ENCODE measurements around the gene AP2A2. TPM values are rescaled to one million over a fixed set of nuclear protein-coding genes. Genes with fewer than 3 reads are reported as not detected.

Gene AP2A2
- total RNA-seq, 4 donors from 2014 or later = 49.5 to 82.6 (median 72.2) TPM

DNA sequence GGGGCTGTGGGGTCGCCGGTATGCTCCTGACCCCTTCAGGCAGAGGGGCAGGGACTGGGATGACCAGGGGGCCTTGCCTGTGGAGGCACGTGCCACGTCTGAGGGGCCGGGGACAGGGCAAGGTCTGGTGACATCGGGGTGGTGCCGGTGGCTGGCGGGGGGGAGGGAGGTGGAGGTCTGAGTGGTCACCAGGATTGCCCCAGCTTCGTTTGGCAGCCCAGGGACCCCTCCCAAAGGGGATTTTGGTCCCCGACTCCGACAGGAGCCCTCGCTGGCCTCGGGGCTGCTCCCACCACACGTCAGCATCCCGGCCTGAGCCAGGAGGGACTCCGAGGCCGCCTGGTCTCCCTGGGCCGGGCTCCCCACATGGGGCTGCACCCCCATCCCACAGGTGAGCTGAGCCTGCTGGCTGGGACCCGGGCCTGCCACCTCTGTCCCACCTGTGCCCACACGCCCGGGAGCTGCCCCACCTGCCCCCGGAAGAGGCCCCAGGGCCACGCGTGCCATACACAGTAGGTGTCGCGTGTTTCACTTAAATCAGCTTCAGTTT is 111.9 kb downstream of the AP2A2 start:
- WGBS = 77% methylated on average over 18 of the region's 26 CpGs
- no peaks in the 10 kb centered on the region for H3K36me3 ChIP-seq
- H3K4me3 ChIP-seq = no peak overlapping the region
- no peaks in the 10 kb centered on the region for H3K9me3 ChIP-seq
- H3K4me1 ChIP-seq = peaks cover 0 to 7% (median 0%) of the 10 kb centered on the region in 4 donors
- H3K27me3 ChIP-seq = peaks cover 0 to 63% (median 11%) of the 10 kb centered on the region in 4 donors
- H3K27ac ChIP-seq (replicated peaks in 1 of 4) = no peak overlapping the region
- no peak for DNase-seq (ENCODE audit: extremely low spot score)
- TF ChIP-seq CTCF (IDR thresholded peaks at IDR 0.05) (no peak), EP300 (IDR thresholded peaks at IDR 0.05) (no peak), POLR2A (IDR thresholded peaks at IDR 0.05; ENCODE audit: low read depth) (no peak), POLR2AphosphoS5 (IDR thresholded peaks at IDR 0.05) (no peak)
- intact Hi-C loops (cut with DNase I) = no loop called here

DNA sequence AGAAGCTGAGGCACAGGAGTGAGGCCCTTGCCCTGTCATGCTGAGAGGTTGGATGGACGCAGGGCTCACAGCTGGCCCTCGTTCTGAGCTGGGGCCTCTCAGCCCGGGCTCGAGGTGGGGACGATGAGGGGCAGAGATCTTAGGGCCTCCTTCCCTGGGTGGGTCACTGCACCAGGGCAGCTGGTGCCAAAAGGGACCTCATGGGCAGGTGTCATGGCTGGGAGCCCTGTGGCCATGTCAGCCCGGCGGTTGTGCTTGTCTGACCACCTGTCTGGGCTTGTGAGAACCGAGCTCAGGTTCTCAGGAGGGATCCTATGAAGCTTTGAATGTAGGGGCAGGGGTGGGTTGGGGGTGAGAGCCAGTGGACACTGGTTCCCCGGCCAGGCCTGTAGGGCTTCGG is 112.7 kb downstream of the AP2A2 start:
- intact Hi-C loops (cut with DNase I) = no loop called here
- H3K36me3 ChIP-seq = no peaks in the 10 kb centered on the region
- H3K9me3 ChIP-seq = no peaks in the 10 kb centered on the region
- peaks cover 0 to 71% (median 11%) of the 10 kb centered on the region in 4 donors for H3K27me3 ChIP-seq
- TF ChIP-seq POLR2AphosphoS5 (IDR thresholded peaks at IDR 0.05) (no peak), CTCF (IDR thresholded peaks at IDR 0.05) (no peak), POLR2A (IDR thresholded peaks at IDR 0.05; ENCODE audit: low read depth) (no peak), EP300 (IDR thresholded peaks at IDR 0.05) (no peak)
- WGBS = 100% methylated on average over 1 of the region's 10 CpGs
- peaks cover 0 to 7% (median 0%) of the 10 kb centered on the region in 4 donors for H3K4me1 ChIP-seq
- no peak for DNase-seq (ENCODE audit: extremely low spot score)
- H3K27ac ChIP-seq (replicated peaks in 1 of 4) = no peak overlapping the region
- no peak overlapping the region for H3K4me3 ChIP-seq

GRCh38 chr11:1038921-1039320 is 113.3 kb downstream of the AP2A2 start:
- no peak for TF ChIP-seq POLR2A (IDR thresholded peaks at IDR 0.05; ENCODE audit: low read depth)
- no peak for TF ChIP-seq EP300 (IDR thresholded peaks at IDR 0.05)
- no peak for TF ChIP-seq POLR2AphosphoS5 (IDR thresholded peaks at IDR 0.05)
- no peak for TF ChIP-seq CTCF (IDR thresholded peaks at IDR 0.05)
- Histone ChIP-seq H3K27me3 (peaks cover 0 to 74% (median 11%) of the 10 kb centered on the region in 4 donors), H3K4me1 (peaks cover 0 to 7% (median 0%) of the 10 kb centered on the region in 4 donors), H3K36me3 (no peaks in the 10 kb centered on the region), H3K9me3 (no peaks in the 10 kb centered on the region), H3K27ac (replicated peaks in 1 of 4) (no peak overlapping the region), H3K4me3 (no peak overlapping the region)
- 82% methylated on average over 12 of the region's 12 CpGs for WGBS
- no peak for DNase-seq (ENCODE audit: extremely low spot score)
- intact Hi-C loops (cut with DNase I) = no loop called here

GRCh38 chr11:1039481-1040427 is 114.1 kb downstream of the AP2A2 start:
- intact Hi-C loops (cut with DNase I) = no loop called here
- Histone ChIP-seq H3K36me3 (no peaks in the 10 kb centered on the region), H3K27me3 (peaks cover 0 to 72% (median 11%) of the 10 kb centered on the region in 4 donors), H3K4me3 (no peak overlapping the region), H3K9me3 (no peaks in the 10 kb centered on the region), H3K27ac (replicated peaks in 1 of 4) (no peak overlapping the region), H3K4me1 (peaks cover 0 to 1% (median 0%) of the 10 kb centered on the region in 4 donors)
- 82% methylated on average over 14 of the region's 32 CpGs for WGBS
- TF ChIP-seq POLR2A (IDR thresholded peaks at IDR 0.05; ENCODE audit: low read depth) = no peak
- TF ChIP-seq CTCF (IDR thresholded peaks at IDR 0.05) = no peak
- TF ChIP-seq EP300 (IDR thresholded peaks at IDR 0.05) = no peak
- no peak for TF ChIP-seq POLR2AphosphoS5 (IDR thresholded peaks at IDR 0.05)
- no peak for DNase-seq (ENCODE audit: extremely low spot score)
